Measurements from ENCODE around the gene MAL. TPM values are rescaled to one million over a fixed set of nuclear protein-coding genes. Genes with fewer than 3 reads are reported as not detected.

Gene MAL
- total and polyA plus RNA-seq, 5 donors: 4.5 to 15.5 (median 10.0) TPM

DNA sequence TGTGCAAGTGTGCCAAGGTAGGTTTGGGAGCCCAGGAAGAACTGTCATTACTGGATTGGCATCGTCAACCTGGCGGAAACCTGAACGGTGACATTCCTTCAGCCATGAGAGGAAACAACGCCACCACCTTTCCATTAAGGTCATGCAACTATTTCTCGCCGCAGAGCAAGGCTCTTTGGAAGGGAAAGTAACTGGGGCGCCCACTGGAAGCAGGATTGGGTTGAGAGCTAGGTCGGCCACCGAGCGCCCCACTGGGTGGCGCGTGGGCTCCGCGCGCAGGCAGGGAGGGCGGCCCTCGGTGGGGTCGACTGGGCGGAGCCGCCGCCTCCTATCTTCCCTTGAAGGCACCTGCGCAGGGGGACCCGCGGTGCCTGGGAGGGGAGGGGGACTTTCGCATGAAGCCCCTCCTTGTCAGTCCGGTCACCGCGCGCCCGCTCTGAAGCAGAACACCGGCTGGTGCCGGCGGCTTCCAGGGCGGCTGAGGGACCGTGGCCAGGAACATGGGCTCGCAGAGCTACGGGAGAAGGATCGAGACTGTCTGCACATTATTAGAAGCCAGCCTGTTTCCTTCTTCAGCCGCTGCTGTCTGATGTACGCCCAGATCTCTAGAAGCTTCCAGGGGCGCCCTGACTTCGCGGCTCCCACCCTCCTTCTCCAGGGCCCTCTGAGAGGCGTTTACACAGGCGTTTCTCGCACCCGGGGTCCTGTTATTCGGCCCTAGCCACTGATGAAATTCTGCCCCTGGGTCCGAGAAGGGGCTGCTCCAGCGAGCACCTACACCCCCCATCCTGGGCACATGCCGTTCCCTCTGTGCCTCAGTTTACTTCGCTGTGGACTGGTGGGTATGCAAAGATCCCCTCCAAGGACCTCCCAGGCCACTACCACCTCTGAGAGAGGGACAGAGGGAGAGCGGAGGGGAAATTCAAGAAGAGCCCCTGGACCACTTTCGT, 27.3 kb upstream of the MAL start:
- 19% methylated on average over 54 of the region's 54 CpGs for WGBS
- no peaks in the 10 kb centered on the region for H3K27me3 ChIP-seq (ENCODE audit: control insufficient read depth, insufficient read depth)
- H3K4me1 ChIP-seq (ENCODE audit: control insufficient read depth, insufficient read depth, low read length): no peaks in the 10 kb centered on the region
- DNase-seq (no peak), ATAC-seq (peak in 1 of 2 donors; percentile 37)
- intact Hi-C loops (cut with DNase I): no loop called here
- no peak overlapping the region for H3K27ac ChIP-seq (ENCODE audit: low read length)
- H3K4me3 ChIP-seq (ENCODE audit: low read length): peak overlapping the region; percentile 39
- H3K9me3 ChIP-seq (ENCODE audit: control insufficient read depth, low read length): no peaks in the 10 kb centered on the region

DNA sequence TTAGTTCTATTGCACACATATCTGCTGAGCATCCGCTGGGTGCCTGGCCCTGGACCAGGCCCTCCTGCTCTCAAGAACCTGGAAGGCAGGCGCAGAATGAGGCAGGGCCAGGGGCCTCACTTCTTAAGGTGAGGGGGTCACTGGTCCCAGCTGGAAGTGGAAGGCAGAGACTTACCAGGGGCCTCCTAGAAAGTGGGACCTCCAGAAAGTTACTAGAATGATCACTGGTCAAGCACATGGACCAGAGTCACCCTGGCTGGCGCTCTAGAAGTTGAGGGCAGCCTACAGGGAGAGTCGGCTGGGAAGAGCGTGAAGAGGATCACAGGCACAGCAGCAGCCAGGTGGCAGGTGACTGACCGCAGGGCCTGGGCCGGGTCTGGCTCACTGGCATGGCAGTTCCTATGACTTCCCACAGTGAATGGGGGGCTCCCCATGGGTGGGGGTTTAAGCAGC, 26.1 kb upstream of the MAL start:
- Histone ChIP-seq H3K4me1 (ENCODE audit: control insufficient read depth, insufficient read depth, low read length) (no peaks in the 10 kb centered on the region), H3K9me3 (ENCODE audit: control insufficient read depth, low read length) (no peaks in the 10 kb centered on the region), H3K4me3 (ENCODE audit: low read length) (no peak overlapping the region), H3K27ac (ENCODE audit: low read length) (no peak overlapping the region), H3K27me3 (ENCODE audit: control insufficient read depth, insufficient read depth) (no peaks in the 10 kb centered on the region)
- intact Hi-C loops (cut with DNase I): no loop called here
- DNase-seq (no peak), ATAC-seq (no peak)
- 92% methylated on average over 7 of the region's 7 CpGs for WGBS

DNA sequence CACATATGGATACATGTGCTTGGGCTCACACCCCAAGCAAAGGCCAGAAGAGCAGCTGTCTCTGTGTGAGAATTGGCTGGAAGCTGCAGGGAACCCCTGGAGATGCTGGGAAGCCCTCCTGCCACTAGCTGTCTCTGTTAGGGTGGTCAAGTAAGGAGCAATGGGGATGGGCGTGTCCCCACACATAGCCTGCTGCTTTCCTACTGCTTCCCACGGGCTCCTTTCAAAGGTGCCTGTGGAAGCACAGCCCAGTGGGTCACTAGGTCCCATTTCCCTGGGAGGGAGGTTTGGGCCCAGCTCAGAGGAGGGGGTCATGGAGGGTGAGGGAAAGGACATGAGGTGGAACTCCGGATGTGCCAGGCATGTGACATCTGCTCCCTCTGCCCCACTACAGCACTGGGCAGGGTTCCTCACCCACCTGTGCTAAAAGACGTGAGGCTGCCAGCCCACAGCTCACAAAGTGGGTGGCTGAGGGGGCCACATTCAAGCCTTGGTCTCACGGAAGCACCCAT, 24.4 kb upstream of the MAL start:
- ATAC-seq: no peak
- intact Hi-C loops (cut with DNase I): no loop called here
- Histone ChIP-seq H3K9me3 (ENCODE audit: control insufficient read depth, low read length) (no peaks in the 10 kb centered on the region), H3K4me1 (ENCODE audit: control insufficient read depth, insufficient read depth, low read length) (no peaks in the 10 kb centered on the region), H3K27ac (ENCODE audit: low read length) (no peak overlapping the region), H3K27me3 (ENCODE audit: control insufficient read depth, insufficient read depth) (no peaks in the 10 kb centered on the region), H3K4me3 (ENCODE audit: low read length) (no peak overlapping the region)
- 72% methylated on average over 5 of the region's 5 CpGs for whole genome bisulfite sequencing
- no peak for DNase-seq

DNA sequence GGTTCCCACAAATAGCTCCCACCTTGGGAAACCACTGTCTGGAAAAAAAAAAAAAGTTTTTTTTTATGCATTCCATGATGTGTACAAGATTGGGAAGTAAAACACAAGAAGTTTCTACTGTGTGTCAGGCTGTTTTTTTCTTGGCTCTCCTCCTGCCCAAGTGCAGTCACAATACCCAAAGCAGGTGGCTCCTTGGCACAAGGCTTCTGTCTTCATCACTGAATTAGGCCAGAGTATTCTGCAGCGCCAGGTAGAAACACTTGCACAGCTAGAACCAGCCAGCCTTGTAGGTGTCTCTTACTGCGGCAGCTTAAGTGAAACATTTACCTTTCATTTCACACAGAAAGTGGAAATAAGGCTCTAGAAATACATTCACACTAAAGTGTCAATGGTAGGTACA, 23.8 kb upstream of the MAL start:
- 94% methylated on average over 2 of the region's 2 CpGs for WGBS
- ATAC-seq: no peak
- H3K27ac ChIP-seq (ENCODE audit: low read length): no peak overlapping the region
- H3K9me3 ChIP-seq (ENCODE audit: control insufficient read depth, low read length): no peaks in the 10 kb centered on the region
- H3K4me1 ChIP-seq (ENCODE audit: control insufficient read depth, insufficient read depth, low read length): no peaks in the 10 kb centered on the region
- no peak overlapping the region for H3K4me3 ChIP-seq (ENCODE audit: low read length)
- H3K27me3 ChIP-seq (ENCODE audit: control insufficient read depth, insufficient read depth): no peaks in the 10 kb centered on the region
- intact Hi-C loops (cut with DNase I): no loop called here
- no peak for DNase-seq

DNA sequence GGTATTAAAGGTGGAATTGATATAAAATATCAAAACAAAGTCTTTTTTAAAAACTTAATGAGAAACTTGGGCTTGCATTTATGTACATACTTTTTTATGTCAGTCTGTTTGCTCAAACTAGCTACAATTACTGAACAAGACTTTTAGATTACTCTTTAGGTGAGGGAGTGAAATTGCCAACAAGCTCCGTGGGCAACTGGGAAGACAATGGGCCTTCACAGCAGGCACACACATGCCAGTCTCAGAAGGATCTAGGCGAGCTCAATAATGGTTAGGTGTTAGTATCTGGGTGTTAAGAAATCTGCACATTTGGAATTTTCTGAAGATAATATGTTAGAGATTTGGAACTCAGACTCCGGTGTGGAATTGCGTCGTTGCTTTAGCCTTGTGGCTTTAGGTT, 23.0 kb upstream of the MAL start:
- Histone ChIP-seq H3K27ac (ENCODE audit: low read length) (no peak overlapping the region), H3K9me3 (ENCODE audit: control insufficient read depth, low read length) (no peaks in the 10 kb centered on the region), H3K4me3 (ENCODE audit: low read length) (no peak overlapping the region), H3K27me3 (ENCODE audit: control insufficient read depth, insufficient read depth) (no peaks in the 10 kb centered on the region), H3K4me1 (ENCODE audit: control insufficient read depth, insufficient read depth, low read length) (no peaks in the 10 kb centered on the region)
- 80% methylated on average over 5 of the region's 5 CpGs for WGBS
- intact Hi-C loops (cut with DNase I): no loop called here
- DNase-seq (no peak), ATAC-seq (no peak)

DNA sequence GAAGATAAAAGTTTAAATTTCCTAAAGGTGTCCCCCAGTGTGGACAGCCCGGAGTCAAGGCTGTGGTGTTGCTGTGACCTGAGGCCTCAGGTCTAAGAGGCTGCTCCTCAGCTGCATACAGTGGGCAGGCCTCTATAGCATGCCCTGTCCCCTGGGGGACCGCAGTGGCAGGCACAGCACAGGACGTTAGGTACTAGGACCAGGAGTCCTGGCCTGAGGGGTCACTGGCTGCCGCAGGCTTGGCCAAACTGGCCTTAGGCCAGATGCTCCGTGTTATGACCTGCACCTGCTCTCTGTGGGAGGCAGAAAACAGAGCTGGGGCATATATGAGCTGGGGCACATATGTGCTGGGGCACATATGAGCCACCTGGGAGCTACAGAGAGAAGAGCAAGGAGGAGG, 21.2 kb upstream of the MAL start:
- H3K4me3 ChIP-seq (ENCODE audit: low read length): no peak overlapping the region
- WGBS: 71% methylated on average over 5 of the region's 5 CpGs
- H3K27ac ChIP-seq (ENCODE audit: low read length): no peak overlapping the region
- intact Hi-C loops (cut with DNase I): no loop called here
- no peaks in the 10 kb centered on the region for H3K9me3 ChIP-seq (ENCODE audit: control insufficient read depth, low read length)
- H3K27me3 ChIP-seq (ENCODE audit: control insufficient read depth, insufficient read depth): no peaks in the 10 kb centered on the region
- no peaks in the 10 kb centered on the region for H3K4me1 ChIP-seq (ENCODE audit: control insufficient read depth, insufficient read depth, low read length)
- ATAC-seq (no peak), DNase-seq (no peak)

DNA sequence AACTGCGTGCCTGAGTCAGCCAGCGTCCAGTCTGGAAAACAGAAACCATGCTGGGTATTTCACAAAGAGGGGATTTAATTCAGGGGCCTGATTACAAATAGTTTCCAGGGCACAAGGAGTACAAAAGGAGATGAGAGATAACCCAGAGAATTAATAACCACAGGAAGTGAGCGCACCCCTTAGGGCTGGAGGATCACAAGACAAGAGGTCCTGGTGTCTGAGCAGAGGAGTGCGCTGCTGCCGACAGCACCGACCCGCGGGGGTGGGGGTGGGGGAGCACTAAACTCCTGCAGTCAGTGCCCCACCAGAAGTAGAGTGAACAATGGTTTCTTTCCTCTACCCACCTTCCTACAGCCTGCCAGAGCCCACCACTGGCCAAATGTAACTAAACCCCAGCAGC, 20.8 kb upstream of the MAL start:
- Histone ChIP-seq H3K4me1 (ENCODE audit: control insufficient read depth, insufficient read depth, low read length) (no peaks in the 10 kb centered on the region), H3K27ac (ENCODE audit: low read length) (no peak overlapping the region), H3K27me3 (ENCODE audit: control insufficient read depth, insufficient read depth) (no peaks in the 10 kb centered on the region), H3K4me3 (ENCODE audit: low read length) (no peak overlapping the region), H3K9me3 (ENCODE audit: control insufficient read depth, low read length) (no peaks in the 10 kb centered on the region)
- intact Hi-C loops (cut with DNase I): no loop called here
- DNase-seq (no peak), ATAC-seq (no peak)
- 46% methylated on average over 8 of the region's 8 CpGs for WGBS

DNA sequence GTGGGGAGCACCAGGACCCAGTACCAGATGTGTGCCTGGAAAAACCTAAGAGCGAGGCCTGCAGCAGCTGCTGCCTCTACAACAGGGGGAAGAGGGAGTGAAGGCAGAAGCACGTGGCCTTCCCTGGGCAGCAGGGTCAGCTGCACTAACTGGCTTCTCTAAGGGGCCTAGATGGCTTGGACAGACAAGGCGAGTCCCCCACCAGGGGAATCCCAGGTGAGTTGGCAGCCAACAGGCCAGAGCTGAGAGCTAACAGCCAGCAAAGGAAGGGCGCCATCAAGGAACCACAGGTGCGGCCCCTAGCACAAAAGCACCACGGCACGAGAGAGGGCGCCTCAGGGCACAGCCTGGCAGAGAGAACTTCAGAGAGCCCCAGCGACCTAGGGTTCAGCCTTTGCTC, 19.8 kb upstream of the MAL start:
- H3K27me3 ChIP-seq (ENCODE audit: control insufficient read depth, insufficient read depth): no peaks in the 10 kb centered on the region
- H3K4me1 ChIP-seq (ENCODE audit: control insufficient read depth, insufficient read depth, low read length): no peaks in the 10 kb centered on the region
- H3K9me3 ChIP-seq (ENCODE audit: control insufficient read depth, low read length): no peaks in the 10 kb centered on the region
- ATAC-seq (no peak), DNase-seq (no peak)
- 81% methylated on average over 9 of the region's 9 CpGs for WGBS
- intact Hi-C loops (cut with DNase I): no loop called here
- H3K27ac ChIP-seq (ENCODE audit: low read length): no peak overlapping the region
- no peak overlapping the region for H3K4me3 ChIP-seq (ENCODE audit: low read length)

DNA sequence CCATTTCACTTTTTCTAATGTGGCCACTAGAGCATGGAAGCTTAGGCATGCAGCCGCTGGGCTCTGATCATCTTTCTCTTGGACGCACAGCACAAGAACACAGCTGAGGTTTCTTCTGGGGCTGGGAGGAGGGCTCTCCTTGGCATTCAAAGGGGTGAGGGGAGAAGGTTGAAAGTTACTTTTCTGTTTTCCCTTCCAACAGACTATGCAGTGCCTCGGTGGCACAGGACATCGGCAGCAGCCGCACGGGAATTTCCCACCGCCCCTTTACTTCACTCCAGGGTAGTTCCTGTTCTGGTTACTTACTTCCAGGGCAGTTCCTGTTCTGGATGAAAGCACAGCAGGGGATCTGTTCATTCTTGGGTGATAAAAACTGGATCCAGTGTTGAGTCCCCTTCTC, 18.9 kb upstream of the MAL start:
- H3K4me3 ChIP-seq (ENCODE audit: low read length): no peak overlapping the region
- no peak for ATAC-seq
- no peaks in the 10 kb centered on the region for H3K4me1 ChIP-seq (ENCODE audit: control insufficient read depth, insufficient read depth, low read length)
- intact Hi-C loops (cut with DNase I): no loop called here
- H3K27ac ChIP-seq (ENCODE audit: low read length): no peak overlapping the region
- no peaks in the 10 kb centered on the region for H3K9me3 ChIP-seq (ENCODE audit: control insufficient read depth, low read length)
- H3K27me3 ChIP-seq (ENCODE audit: control insufficient read depth, insufficient read depth): no peaks in the 10 kb centered on the region
- 59% methylated on average over 7 of the region's 7 CpGs for WGBS
- DNase-seq: no peak

DNA sequence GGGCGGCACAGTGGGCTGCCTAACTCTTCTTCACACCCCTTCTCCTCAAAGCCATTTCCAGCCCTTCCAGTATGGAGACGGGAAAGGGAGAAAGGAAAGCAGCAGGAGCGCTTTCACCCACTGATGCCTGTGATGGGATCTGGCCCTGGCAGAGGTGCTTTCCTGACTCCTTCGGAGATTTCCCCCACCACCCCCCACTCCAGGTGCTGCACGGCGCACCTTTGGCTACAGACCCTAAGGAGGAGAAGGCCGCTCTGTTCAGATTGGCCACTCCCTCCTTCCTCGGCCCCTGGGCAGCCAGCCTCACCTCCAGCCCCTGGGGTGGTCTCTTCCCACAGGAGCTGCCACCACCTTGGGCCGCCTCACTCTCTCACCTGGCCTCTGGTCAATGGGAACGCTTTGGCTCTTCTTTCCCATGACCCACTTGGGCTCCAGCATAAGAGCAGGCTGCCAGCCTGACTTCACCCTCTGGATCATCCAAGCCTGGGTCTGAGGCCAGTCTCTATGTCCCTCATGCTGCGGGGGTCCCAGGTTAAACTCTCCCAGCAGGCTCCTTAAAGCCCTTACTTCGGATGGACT, 18.4 kb upstream of the MAL start:
- ATAC-seq (no peak), DNase-seq (no peak)
- H3K27ac ChIP-seq (ENCODE audit: low read length): no peak overlapping the region
- no peaks in the 10 kb centered on the region for H3K4me1 ChIP-seq (ENCODE audit: control insufficient read depth, insufficient read depth, low read length)
- WGBS: 82% methylated on average over 12 of the region's 12 CpGs
- H3K4me3 ChIP-seq (ENCODE audit: low read length): no peak overlapping the region
- H3K27me3 ChIP-seq (ENCODE audit: control insufficient read depth, insufficient read depth): no peaks in the 10 kb centered on the region
- no peaks in the 10 kb centered on the region for H3K9me3 ChIP-seq (ENCODE audit: control insufficient read depth, low read length)
- intact Hi-C loops (cut with DNase I): no loop called here

DNA sequence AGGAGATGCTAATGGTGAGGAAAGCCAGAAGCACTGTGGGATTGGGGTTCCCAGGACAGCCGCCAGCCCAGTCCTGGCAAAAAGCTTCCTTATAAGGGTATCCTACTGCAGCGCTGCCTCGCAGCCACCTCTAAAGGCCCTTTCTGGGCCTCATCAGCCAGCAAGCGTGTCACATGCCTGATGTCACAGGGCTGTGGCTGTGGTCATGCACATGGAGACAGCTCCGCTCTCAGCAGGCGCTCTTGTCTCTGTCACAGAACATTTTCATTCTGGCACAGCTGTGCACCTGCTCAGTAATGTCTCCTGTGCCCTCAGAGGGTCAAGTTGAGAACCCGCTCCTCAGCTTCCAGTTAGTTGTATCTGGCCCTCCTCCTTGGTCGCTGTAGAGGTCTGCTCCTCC, 17.7 kb upstream of the MAL start:
- peak in 2 of 3 donors; percentile 70 to 71 for DNase-seq

More for the DNA sequence above, 17.7 kb upstream of the MAL start:
- Histone ChIP-seq H3K9me3 (ENCODE audit: control insufficient read depth, low read length) (no peaks in the 10 kb centered on the region), H3K27me3 (ENCODE audit: control insufficient read depth, insufficient read depth) (no peaks in the 10 kb centered on the region), H3K4me3 (ENCODE audit: low read length) (no peak overlapping the region), H3K4me1 (ENCODE audit: control insufficient read depth, insufficient read depth, low read length) (no peaks in the 10 kb centered on the region), H3K27ac (ENCODE audit: low read length) (peak overlapping the region; percentile 61)
- WGBS: 66% methylated on average over 8 of the region's 8 CpGs
- ATAC-seq: peak; percentile 71 to 79
- intact Hi-C loops (cut with DNase I): no loop called here
